ENCODE data around the gene CMIP.

CMIP gene

DNA sequence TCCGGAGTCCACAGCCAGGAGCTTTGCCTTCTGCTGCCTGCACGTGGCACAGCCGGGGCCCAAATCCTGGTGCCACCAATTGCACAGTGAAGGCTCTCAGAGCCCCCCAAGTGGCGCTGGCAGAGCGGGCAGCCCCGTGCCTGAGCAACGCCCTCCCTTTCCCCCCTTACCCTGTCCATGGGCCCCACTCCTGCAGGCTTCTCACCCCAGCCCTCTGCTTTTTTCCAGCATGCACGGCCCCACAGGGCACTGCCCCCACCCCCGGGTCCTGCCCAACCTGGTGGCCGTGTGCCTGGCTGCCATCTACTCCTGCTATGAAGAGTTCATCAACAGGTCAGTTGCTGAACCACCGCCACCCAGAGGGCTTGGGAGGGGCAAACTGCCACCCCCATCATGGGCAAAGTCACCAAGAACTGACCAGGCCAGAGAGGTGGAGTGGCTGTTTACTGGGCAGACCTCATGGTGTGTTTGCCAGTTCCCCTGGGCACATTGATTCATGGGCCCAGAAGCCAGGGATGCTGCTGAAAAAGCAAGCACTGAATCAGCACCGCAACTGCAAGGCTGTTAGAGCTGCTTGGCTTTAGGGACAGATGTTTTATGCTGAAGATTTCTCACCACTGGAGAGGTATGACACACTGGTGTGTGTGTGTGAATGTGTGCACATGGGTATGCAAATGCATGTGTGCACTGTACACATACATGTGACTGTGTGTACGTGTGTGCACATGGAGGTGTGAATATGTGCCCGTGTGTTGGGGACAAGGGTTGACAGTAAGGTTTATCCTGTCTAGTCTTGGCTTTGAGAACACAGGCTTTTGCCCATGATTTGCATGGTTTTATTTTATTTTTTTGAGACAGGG, 227.4 kb downstream of the CMIP start:
- no peaks in the 10 kb centered on the region for H3K79me2 ChIP-seq (ENCODE audit: insufficient read depth, low read length)
- H3K36me3 ChIP-seq (ENCODE audit: low read length): no peaks in the 10 kb centered on the region
- H3K4me2 ChIP-seq (ENCODE audit: low read depth, low read length, poor library complexity, severe bottlenecking): no peak overlapping the region
- no peak overlapping the region for H3K9ac ChIP-seq (ENCODE audit: low read length)
- TF ChIP-seq, protein P1, sequence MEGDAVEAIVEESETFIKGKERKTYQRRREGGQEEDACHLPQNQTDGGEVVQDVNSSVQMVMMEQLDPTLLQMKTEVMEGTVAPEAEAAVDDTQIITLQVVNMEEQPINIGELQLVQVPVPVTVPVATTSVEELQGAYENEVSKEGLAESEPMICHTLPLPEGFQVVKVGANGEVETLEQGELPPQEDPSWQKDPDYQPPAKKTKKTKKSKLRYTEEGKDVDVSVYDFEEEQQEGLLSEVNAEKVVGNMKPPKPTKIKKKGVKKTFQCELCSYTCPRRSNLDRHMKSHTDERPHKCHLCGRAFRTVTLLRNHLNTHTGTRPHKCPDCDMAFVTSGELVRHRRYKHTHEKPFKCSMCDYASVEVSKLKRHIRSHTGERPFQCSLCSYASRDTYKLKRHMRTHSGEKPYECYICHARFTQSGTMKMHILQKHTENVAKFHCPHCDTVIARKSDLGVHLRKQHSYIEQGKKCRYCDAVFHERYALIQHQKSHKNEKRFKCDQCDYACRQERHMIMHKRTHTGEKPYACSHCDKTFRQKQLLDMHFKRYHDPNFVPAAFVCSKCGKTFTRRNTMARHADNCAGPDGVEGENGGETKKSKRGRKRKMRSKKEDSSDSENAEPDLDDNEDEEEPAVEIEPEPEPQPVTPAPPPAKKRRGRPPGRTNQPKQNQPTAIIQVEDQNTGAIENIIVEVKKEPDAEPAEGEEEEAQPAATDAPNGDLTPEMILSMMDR (IDR thresholded peaks at IDR 0.05; ENCODE audit: insufficient read depth, low read length, poor library complexity, severe bottlenecking): no peak
- no peak for TF ChIP-seq EZH2phosphoT487 (conservative IDR thresholded peaks at IDR 0.05; ENCODE audit: low read length)
- H2AFZ ChIP-seq (ENCODE audit: low read depth, low read length, severe bottlenecking): no peak overlapping the region
- no peaks in the 10 kb centered on the region for H3K27me3 ChIP-seq (ENCODE audit: low read length)
- H3K27ac ChIP-seq (ENCODE audit: low read depth, low read length): no peak overlapping the region
- no peaks in the 10 kb centered on the region for H3K9me2 ChIP-seq (replicated peaks; ENCODE audit: insufficient read depth, low read length)
- no peaks in the 10 kb centered on the region for H4K20me1 ChIP-seq (ENCODE audit: low read depth, low read length)
- H3K4me3 ChIP-seq (ENCODE audit: insufficient read depth, low read length, poor library complexity, severe bottlenecking): no peak overlapping the region
- no peaks in the 10 kb centered on the region for H3F3A ChIP-seq (ENCODE audit: insufficient read depth)
- no peaks in the 10 kb centered on the region for H3K9me3 ChIP-seq (ENCODE audit: insufficient read depth, low read length)

DNA sequence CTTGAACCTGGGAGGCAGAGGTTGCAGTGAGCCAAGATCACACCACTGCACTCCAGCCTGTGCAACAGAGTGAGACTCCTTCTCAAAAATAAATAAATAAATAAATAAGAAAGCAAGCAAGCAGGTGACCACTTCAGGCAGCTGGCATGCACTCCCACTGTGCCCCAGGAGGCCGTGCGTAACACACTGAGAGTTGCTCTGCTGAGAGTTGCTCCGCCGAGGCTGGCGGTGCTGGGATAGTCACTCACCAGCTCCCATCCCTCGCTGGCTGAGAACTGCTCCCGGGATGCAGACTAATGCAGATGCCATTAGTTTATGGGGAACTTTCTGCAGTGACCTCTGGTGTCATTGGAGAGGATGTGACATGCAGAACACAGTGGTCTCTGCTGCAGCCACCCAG, 228.8 kb downstream of the CMIP start:
- H3K4me2 ChIP-seq (ENCODE audit: low read depth, low read length, poor library complexity, severe bottlenecking): no peak overlapping the region
- H3K9me3 ChIP-seq (ENCODE audit: insufficient read depth, low read length): no peaks in the 10 kb centered on the region
- no peaks in the 10 kb centered on the region for H3F3A ChIP-seq (ENCODE audit: insufficient read depth)
- H3K9ac ChIP-seq (ENCODE audit: low read length): no peak overlapping the region
- H3K36me3 ChIP-seq (ENCODE audit: low read length): no peaks in the 10 kb centered on the region
- no peak overlapping the region for H2AFZ ChIP-seq (ENCODE audit: low read depth, low read length, severe bottlenecking)
- H3K27me3 ChIP-seq (ENCODE audit: low read length): no peaks in the 10 kb centered on the region
- no peaks in the 10 kb centered on the region for H3K9me2 ChIP-seq (replicated peaks; ENCODE audit: insufficient read depth, low read length)
- no peak overlapping the region for H3K27ac ChIP-seq (ENCODE audit: low read depth, low read length)
- TF ChIP-seq, protein P1 (IDR thresholded peaks at IDR 0.05; ENCODE audit: insufficient read depth, low read length, poor library complexity, severe bottlenecking): no peak
- TF ChIP-seq EZH2phosphoT487 (conservative IDR thresholded peaks at IDR 0.05; ENCODE audit: low read length): no peak
- H3K79me2 ChIP-seq (ENCODE audit: insufficient read depth, low read length): no peaks in the 10 kb centered on the region
- no peaks in the 10 kb centered on the region for H4K20me1 ChIP-seq (ENCODE audit: low read depth, low read length)
- no peak overlapping the region for H3K4me3 ChIP-seq (ENCODE audit: insufficient read depth, low read length, poor library complexity, severe bottlenecking)

DNA sequence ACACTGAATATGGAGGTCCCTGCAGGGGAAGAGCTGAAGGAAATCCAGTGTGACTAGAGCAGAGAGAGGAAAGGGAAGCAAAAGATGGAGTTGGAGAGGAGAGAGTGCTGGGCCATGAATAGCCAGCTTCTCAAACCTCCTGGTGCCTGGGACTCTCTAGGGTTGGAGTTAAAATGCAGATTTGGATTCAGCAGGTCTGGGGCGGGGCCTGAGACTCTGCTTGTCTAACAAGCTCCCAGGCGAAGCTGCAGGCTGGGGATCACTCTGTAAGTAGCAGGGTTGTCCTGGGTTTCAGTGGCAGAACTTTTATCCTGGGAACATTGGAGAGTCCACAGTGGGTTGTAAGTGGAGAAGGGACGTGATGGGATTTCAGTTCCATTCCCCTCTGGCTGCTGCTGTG, 231.1 kb downstream of the CMIP start:
- Histone ChIP-seq H3F3A (ENCODE audit: insufficient read depth) (no peaks in the 10 kb centered on the region), H2AFZ (ENCODE audit: low read depth, low read length, severe bottlenecking) (no peak overlapping the region), H3K9me3 (ENCODE audit: insufficient read depth, low read length) (no peaks in the 10 kb centered on the region), H3K9me2 (replicated peaks; ENCODE audit: insufficient read depth, low read length) (no peaks in the 10 kb centered on the region), H4K20me1 (ENCODE audit: low read depth, low read length) (no peaks in the 10 kb centered on the region), H3K36me3 (ENCODE audit: low read length) (no peaks in the 10 kb centered on the region), H3K4me3 (ENCODE audit: insufficient read depth, low read length, poor library complexity, severe bottlenecking) (no peak overlapping the region), H3K27me3 (ENCODE audit: low read length) (no peaks in the 10 kb centered on the region), H3K9ac (ENCODE audit: low read length) (no peak overlapping the region), H3K4me2 (ENCODE audit: low read depth, low read length, poor library complexity, severe bottlenecking) (no peak overlapping the region), H3K27ac (ENCODE audit: low read depth, low read length) (no peak overlapping the region), H3K79me2 (ENCODE audit: insufficient read depth, low read length) (no peaks in the 10 kb centered on the region)
- no peak for TF ChIP-seq EZH2phosphoT487 (conservative IDR thresholded peaks at IDR 0.05; ENCODE audit: low read length)
- TF ChIP-seq, protein P1 (IDR thresholded peaks at IDR 0.05; ENCODE audit: insufficient read depth, low read length, poor library complexity, severe bottlenecking): no peak
